ENCODE data around the gene KCNQ1.

The KCNQ1 gene

GRCh38 chr11:2673871-2674471 is 229.2 kb downstream of the KCNQ1 start:
- DNase-seq, result no peak

- DNase-seq, result no peak
Observed at GRCh38 chr11:2674658-2675131, 229.9 kb downstream of the KCNQ1 start.

- no peak for DNase-seq
Observed at GRCh38 chr11:2675540-2675939, 230.7 kb downstream of the KCNQ1 start.

GRCh38 chr11:2677127-2677526 is 232.3 kb downstream of the KCNQ1 start:
- DNase-seq, result no peak

- no peak for DNase-seq
Observed at GRCh38 chr11:2678396-2678795, 233.6 kb downstream of the KCNQ1 start.

GRCh38 chr11:2679011-2679676 is 234.3 kb downstream of the KCNQ1 start:
- DNase-seq, result no peak

- DNase-seq, result no peak
Observed at GRCh38 chr11:2681408-2682145, 236.8 kb downstream of the KCNQ1 start.

GRCh38 chr11:2683806-2684205 is 239.0 kb downstream of the KCNQ1 start:
- no peak for DNase-seq

- no peak for DNase-seq
Observed at GRCh38 chr11:2684581-2684980, 239.8 kb downstream of the KCNQ1 start.

- no peak for DNase-seq
Observed at GRCh38 chr11:2685051-2685450, 240.2 kb downstream of the KCNQ1 start.

GRCh38 chr11:2685566-2686359 is 241.0 kb downstream of the KCNQ1 start:
- no peak for DNase-seq

GRCh38 chr11:2686360-2687222 is 241.8 kb downstream of the KCNQ1 start:
- no peak for DNase-seq

GRCh38 chr11:2687223-2687530 is 242.4 kb downstream of the KCNQ1 start:
- no peak for DNase-seq

GRCh38 chr11:2687782-2688191 is 243.0 kb downstream of the KCNQ1 start:
- DNase-seq, result no peak

GRCh38 chr11:2688381-2689231 is 243.8 kb downstream of the KCNQ1 start:
- no peak for DNase-seq

GRCh38 chr11:2689651-2690575 is 245.1 kb downstream of the KCNQ1 start:
- no peak for DNase-seq

- no peak for DNase-seq
Observed at GRCh38 chr11:2690596-2691354, 246.0 kb downstream of the KCNQ1 start.

- DNase-seq, result no peak
Observed at GRCh38 chr11:2691355-2691761, 246.6 kb downstream of the KCNQ1 start.

All from activated gamma-delta T cell (primary cell).